GM23338 (cell line): ENCODE results near the gene C10orf71. TPM values are rescaled to one million over a fixed set of nuclear protein-coding genes. Genes with fewer than 3 reads are reported as not detected.

ENCODE experiments used
- ATAC-seq: fragments of 200-7000 bp; cut with Tn5 transposase; 3 replicates; pipeline ENCODE4 v1.9.1; 2020
- DNase-seq: peaks from one replicate; pipeline ENCODE4 v3.0.0-alpha.2; 2015; ENCODE audit warnings: low spot score
- H2AFZ ChIP-seq: fragments of 200-600 bp; sonication (generic); 2 replicates; pipeline ENCODE4 v1.8.0; 2016; ENCODE audit warnings: antibody characterized with exemption, mild to moderate bottlenecking, moderate library complexity
- H3F3A ChIP-seq: fragments of 200-600 bp; sonication (generic); replicated peaks from 2 replicates; pipeline ENCODE4 v1.8.0; 2017; ENCODE audit warnings: antibody characterized with exemption, mixed run types, low read depth
- H3K27ac ChIP-seq: fragments of 200-600 bp; sonication (generic); 2 replicates; pipeline ENCODE4 v1.6.1; 2016; ENCODE audit warnings: low read depth
- H3K27me3 ChIP-seq: fragments of 200-600 bp; sonication (generic); 2 replicates; pipeline ENCODE4 v1.8.0; 2016; ENCODE audit warnings: mild to moderate bottlenecking, mixed run types, moderate library complexity; ENCODE audit not compliant: insufficient read depth
- H3K36me3 ChIP-seq: fragments of 200-600 bp; sonication (generic); 2 replicates; pipeline ENCODE4 v1.8.0; 2016; ENCODE audit warnings: mild to moderate bottlenecking; ENCODE audit not compliant: insufficient read depth
- H3K4me1 ChIP-seq: fragments of 200-600 bp; sonication (generic); 2 replicates; pipeline ENCODE4 v1.8.0; 2016; ENCODE audit warnings: mild to moderate bottlenecking, moderate library complexity; ENCODE audit not compliant: insufficient read depth
- H3K4me2 ChIP-seq: fragments of 200-600 bp; sonication (generic); 2 replicates; pipeline ENCODE4 v1.7.1; 2017; ENCODE audit warnings: mixed run types
- H3K4me3 ChIP-seq: fragments of 200-600 bp; sonication (generic); 2 replicates; pipeline ENCODE4 v1.6.1; 2016; ENCODE audit warnings: mixed run types
- H3K79me2 ChIP-seq: fragments of 200-600 bp; sonication (generic); replicated peaks from 2 replicates; pipeline ENCODE4 v1.8.0; 2017; ENCODE audit warnings: mild to moderate bottlenecking; ENCODE audit not compliant: insufficient read depth
- H3K9me2 ChIP-seq: fragments of 200-600 bp; sonication (generic); 2 replicates; pipeline ENCODE4 v1.8.0; 2017; ENCODE audit not compliant: insufficient read depth
- H4K20me1 ChIP-seq: fragments of 200-600 bp; sonication (generic); replicated peaks from 2 replicates; pipeline ENCODE4 v1.8.0; 2017; ENCODE audit warnings: mild to moderate bottlenecking; ENCODE audit not compliant: insufficient read depth
- H3K27ac Mint-ChIP-seq: 2 replicates; pipeline ENCODE4 v1.8.0; 2020; ENCODE audit warnings: inconsistent platforms, mild to moderate bottlenecking, moderate library complexity, mixed read lengths
- H3K27me3 Mint-ChIP-seq: 3 replicates; pipeline ENCODE4 v1.8.0; 2022; ENCODE audit warnings: low read depth, mild to moderate bottlenecking, moderate library complexity, mixed read lengths, inconsistent platforms; ENCODE audit not compliant: insufficient read depth, poor library complexity
- H3K36me3 Mint-ChIP-seq: 3 replicates; pipeline ENCODE4 v1.8.0; 2021; ENCODE audit warnings: low read depth, mild to moderate bottlenecking, inconsistent platforms, moderate library complexity, mixed read lengths
- H3K4me1 Mint-ChIP-seq: 3 replicates; pipeline ENCODE4 v1.8.0; 2020; ENCODE audit warnings: mild to moderate bottlenecking, inconsistent platforms, mixed read lengths
- H3K4me3 Mint-ChIP-seq: 3 replicates; pipeline ENCODE4 v1.8.0; 2021; ENCODE audit warnings: moderate library complexity, mild to moderate bottlenecking, inconsistent platforms, mixed read lengths
- H3K9me3 Mint-ChIP-seq: 3 replicates; pipeline ENCODE4 v1.8.0; 2020; ENCODE audit warnings: moderate library complexity, mild to moderate bottlenecking, inconsistent platforms, mixed read lengths
- JUNB ChIP-seq: IDR thresholded peaks from one replicate; pipeline ENCODE4 v1.6.1; 2016; ENCODE audit warnings: antibody characterized with exemption; ENCODE audit not compliant: unreplicated experiment
- ZNF114 ChIP-seq: fragments of 250-450 bp; sonication (Bioruptor Pico); IDR thresholded peaks from 2 replicates; pipeline ENCODE4 v1.5.0; 2020; ENCODE audit warnings: mild to moderate bottlenecking, moderate library complexity
- ZNF331 ChIP-seq: fragments of 250-450 bp; sonication (Bioruptor Pico); IDR thresholded peaks from 2 replicates; pipeline ENCODE4 v1.5.0; 2020; ENCODE audit warnings: low read depth, mild to moderate bottlenecking, moderate library complexity
- polyA plus RNA-seq: library from polyadenylated mRNA; unstranded; fragments of >200 nt; fragmentation: Nextera tagmentation; extraction: Ambion mirVana; gene quantifications from 2 replicates; pipeline ENCODE4 v1.2.1, GENCODE V29; 2016
- total RNA-seq: library from RNA; depleted of rRNA; stranded (reverse); fragments of >200 nt; shearing (Covaris generic); gene quantifications from 2 replicates; pipeline ENCODE4 v1.2.3, GENCODE V29; 2014
- TF ChIP-seq, protein P1 (sequence below): fragments of 250-450 bp; sonication (Bioruptor Pico); IDR thresholded peaks from 2 replicates; pipeline ENCODE4 v1.5.0; 2020; ENCODE audit warnings: mild to moderate bottlenecking, moderate library complexity
- TF ChIP-seq, protein P2 (sequence below), 2 experiments: fragments of 200-600 bp in 1 of 2; sonication (generic) in 1 of 2; conservative IDR thresholded peaks; 2 replicates each; pipeline versions ENCODE4 v1.5.1 to v1.6.1; 2016 to 2017; ENCODE audit warnings: antibody characterized with exemption in 2 of 2, low read depth in 2 of 2, mild to moderate bottlenecking in 2 of 2, moderate library complexity in 1 of 2
- TF ChIP-seq, protein P3 (sequence below): IDR thresholded peaks from one replicate; pipeline ENCODE4 v1.6.1; 2018; ENCODE audit warnings: antibody characterized with exemption; ENCODE audit not compliant: unreplicated experiment

The C10orf71 gene
- total and polyA plus RNA-seq, 2 experiments from 2014 or later, result not detected

DNA sequence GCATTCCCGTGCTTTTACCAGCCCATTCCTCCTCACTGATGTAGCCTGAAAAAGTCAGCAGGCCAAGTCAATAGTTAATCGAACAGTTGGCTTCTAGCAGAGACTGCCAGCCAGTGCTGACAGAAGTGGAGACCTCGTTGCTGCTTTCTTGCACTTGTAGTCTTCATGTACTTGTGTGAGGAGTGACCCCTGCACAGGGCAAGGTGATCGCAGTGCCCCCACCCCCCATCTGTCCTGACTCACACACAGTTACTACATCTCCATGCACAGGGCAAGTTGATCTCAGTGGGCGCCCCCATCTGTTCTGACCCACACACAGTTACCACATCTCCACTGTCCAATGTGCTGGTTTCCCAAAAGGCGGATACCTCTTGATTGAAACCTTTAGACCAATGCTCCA, 34.2 kb downstream of the C10orf71 start:
- no peak for ATAC-seq
- H3K36me3 Mint-ChIP-seq, result no peaks in the 10 kb centered on the region
- TF ChIP-seq, protein P1, sequence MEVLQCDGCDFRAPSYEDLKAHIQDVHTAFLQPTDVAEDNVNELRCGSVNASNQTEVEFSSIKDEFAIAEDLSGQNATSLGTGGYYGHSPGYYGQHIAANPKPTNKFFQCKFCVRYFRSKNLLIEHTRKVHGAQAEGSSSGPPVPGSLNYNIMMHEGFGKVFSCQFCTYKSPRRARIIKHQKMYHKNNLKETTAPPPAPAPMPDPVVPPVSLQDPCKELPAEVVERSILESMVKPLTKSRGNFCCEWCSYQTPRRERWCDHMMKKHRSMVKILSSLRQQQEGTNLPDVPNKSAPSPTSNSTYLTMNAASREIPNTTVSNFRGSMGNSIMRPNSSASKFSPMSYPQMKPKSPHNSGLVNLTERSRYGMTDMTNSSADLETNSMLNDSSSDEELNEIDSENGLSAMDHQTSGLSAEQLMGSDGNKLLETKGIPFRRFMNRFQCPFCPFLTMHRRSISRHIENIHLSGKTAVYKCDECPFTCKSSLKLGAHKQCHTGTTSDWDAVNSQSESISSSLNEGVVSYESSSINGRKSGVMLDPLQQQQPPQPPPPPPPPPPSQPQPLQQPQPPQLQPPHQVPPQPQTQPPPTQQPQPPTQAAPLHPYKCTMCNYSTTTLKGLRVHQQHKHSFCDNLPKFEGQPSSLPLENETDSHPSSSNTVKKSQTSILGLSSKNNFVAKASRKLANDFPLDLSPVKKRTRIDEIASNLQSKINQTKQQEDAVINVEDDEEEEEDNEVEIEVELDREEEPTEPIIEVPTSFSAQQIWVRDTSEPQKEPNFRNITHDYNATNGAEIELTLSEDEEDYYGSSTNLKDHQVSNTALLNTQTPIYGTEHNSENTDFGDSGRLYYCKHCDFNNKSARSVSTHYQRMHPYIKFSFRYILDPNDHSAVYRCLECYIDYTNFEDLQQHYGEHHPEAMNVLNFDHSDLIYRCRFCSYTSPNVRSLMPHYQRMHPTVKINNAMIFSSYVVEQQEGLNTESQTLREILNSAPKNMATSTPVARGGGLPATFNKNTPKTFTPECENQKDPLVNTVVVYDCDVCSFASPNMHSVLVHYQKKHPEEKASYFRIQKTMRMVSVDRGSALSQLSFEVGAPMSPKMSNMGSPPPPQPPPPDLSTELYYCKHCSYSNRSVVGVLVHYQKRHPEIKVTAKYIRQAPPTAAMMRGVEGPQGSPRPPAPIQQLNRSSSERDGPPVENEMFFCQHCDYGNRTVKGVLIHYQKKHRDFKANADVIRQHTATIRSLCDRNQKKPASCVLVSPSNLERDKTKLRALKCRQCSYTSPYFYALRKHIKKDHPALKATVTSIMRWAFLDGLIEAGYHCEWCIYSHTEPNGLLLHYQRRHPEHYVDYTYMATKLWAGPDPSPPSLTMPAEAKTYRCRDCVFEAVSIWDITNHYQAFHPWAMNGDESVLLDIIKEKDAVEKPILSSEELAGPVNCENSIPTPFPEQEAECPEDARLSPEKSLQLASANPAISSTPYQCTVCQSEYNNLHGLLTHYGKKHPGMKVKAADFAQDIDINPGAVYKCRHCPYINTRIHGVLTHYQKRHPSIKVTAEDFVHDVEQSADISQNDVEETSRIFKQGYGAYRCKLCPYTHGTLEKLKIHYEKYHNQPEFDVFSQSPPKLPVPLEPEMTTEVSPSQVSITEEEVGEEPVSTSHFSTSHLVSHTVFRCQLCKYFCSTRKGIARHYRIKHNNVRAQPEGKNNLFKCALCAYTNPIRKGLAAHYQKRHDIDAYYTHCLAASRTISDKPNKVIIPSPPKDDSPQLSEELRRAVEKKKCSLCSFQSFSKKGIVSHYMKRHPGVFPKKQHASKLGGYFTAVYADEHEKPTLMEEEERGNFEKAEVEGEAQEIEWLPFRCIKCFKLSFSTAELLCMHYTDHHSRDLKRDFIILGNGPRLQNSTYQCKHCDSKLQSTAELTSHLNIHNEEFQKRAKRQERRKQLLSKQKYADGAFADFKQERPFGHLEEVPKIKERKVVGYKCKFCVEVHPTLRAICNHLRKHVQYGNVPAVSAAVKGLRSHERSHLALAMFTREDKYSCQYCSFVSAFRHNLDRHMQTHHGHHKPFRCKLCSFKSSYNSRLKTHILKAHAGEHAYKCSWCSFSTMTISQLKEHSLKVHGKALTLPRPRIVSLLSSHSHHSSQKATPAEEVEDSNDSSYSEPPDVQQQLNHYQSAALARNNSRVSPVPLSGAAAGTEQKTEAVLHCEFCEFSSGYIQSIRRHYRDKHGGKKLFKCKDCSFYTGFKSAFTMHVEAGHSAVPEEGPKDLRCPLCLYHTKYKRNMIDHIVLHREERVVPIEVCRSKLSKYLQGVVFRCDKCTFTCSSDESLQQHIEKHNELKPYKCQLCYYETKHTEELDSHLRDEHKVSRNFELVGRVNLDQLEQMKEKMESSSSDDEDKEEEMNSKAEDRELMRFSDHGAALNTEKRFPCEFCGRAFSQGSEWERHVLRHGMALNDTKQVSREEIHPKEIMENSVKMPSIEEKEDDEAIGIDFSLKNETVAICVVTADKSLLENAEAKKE, result no peak
- TF ChIP-seq ZNF331 (no peak), JUNB (no peak), ZNF114 (CRISPR knock-in tag) (no peak)
- TF ChIP-seq, protein P2, sequence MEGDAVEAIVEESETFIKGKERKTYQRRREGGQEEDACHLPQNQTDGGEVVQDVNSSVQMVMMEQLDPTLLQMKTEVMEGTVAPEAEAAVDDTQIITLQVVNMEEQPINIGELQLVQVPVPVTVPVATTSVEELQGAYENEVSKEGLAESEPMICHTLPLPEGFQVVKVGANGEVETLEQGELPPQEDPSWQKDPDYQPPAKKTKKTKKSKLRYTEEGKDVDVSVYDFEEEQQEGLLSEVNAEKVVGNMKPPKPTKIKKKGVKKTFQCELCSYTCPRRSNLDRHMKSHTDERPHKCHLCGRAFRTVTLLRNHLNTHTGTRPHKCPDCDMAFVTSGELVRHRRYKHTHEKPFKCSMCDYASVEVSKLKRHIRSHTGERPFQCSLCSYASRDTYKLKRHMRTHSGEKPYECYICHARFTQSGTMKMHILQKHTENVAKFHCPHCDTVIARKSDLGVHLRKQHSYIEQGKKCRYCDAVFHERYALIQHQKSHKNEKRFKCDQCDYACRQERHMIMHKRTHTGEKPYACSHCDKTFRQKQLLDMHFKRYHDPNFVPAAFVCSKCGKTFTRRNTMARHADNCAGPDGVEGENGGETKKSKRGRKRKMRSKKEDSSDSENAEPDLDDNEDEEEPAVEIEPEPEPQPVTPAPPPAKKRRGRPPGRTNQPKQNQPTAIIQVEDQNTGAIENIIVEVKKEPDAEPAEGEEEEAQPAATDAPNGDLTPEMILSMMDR (conservative IDR thresholded peaks at IDR 0.05; ENCODE audit: low read depth in 2 of 2), result no peak
- TF ChIP-seq, protein P3, sequence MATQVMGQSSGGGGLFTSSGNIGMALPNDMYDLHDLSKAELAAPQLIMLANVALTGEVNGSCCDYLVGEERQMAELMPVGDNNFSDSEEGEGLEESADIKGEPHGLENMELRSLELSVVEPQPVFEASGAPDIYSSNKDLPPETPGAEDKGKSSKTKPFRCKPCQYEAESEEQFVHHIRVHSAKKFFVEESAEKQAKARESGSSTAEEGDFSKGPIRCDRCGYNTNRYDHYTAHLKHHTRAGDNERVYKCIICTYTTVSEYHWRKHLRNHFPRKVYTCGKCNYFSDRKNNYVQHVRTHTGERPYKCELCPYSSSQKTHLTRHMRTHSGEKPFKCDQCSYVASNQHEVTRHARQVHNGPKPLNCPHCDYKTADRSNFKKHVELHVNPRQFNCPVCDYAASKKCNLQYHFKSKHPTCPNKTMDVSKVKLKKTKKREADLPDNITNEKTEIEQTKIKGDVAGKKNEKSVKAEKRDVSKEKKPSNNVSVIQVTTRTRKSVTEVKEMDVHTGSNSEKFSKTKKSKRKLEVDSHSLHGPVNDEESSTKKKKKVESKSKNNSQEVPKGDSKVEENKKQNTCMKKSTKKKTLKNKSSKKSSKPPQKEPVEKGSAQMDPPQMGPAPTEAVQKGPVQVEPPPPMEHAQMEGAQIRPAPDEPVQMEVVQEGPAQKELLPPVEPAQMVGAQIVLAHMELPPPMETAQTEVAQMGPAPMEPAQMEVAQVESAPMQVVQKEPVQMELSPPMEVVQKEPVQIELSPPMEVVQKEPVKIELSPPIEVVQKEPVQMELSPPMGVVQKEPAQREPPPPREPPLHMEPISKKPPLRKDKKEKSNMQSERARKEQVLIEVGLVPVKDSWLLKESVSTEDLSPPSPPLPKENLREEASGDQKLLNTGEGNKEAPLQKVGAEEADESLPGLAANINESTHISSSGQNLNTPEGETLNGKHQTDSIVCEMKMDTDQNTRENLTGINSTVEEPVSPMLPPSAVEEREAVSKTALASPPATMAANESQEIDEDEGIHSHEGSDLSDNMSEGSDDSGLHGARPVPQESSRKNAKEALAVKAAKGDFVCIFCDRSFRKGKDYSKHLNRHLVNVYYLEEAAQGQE, result no peak
- no peaks in the 10 kb centered on the region; the same call in 1 of the 2 replicates for H3K9me2 ChIP-seq
- H2AFZ ChIP-seq, result no peak overlapping the region
- H3K4me1 Mint-ChIP-seq, result no peaks in the 10 kb centered on the region; the same call in 2 of the 3 replicates
- H3K27ac ChIP-seq, result no peak overlapping the region
- no peaks in the 10 kb centered on the region for H3F3A ChIP-seq
- H3K36me3 ChIP-seq, result no peaks in the 10 kb centered on the region
- no peak for DNase-seq
- H3K4me3 Mint-ChIP-seq, result no peak overlapping the region
- H3K27me3 Mint-ChIP-seq, result peaks cover 10% of the 10 kb centered on the region
- H3K4me1 ChIP-seq, result no peaks in the 10 kb centered on the region
- H3K4me2 ChIP-seq, result no peak overlapping the region
- H3K27me3 ChIP-seq, result no peaks in the 10 kb centered on the region
- no peak overlapping the region for H3K27ac Mint-ChIP-seq
- no peaks in the 10 kb centered on the region for H3K79me2 ChIP-seq
- H4K20me1 ChIP-seq, result no peaks in the 10 kb centered on the region
- no peaks in the 10 kb centered on the region; the same call in 2 of the 3 replicates for H3K9me3 Mint-ChIP-seq
- no peak overlapping the region for H3K4me3 ChIP-seq
